ENCODE data around the gene GNL1. TPM values are rescaled to one million over a fixed set of nuclear protein-coding genes. Genes with fewer than 3 reads are reported as not detected.
A peak's percentile ranks its signal among the peaks of the same experiment; 100 is the strongest.

GNL1 gene
- total RNA-seq, 4 donors from 2014 or later = 13.5 to 34.1 (median 20.7) TPM

DNA sequence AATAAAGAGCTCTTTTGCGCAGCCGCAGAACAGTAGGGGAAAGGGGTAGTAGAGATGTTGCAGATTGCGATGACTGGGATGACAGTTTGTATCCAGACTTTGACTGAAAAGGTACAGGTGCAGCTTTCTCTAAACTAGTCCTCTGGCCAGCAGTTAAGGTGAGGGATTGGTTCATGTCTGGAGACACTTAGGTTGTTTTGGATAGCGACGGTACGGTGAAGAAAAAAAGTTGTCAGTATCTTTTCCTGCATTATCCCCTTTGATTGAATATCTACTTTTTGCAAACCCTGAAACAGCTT is 1.3 kb upstream of the GNL1 start:
- DNase-seq = no peak
- H3K27me3 ChIP-seq = no peaks in the 10 kb centered on the region
- WGBS, 2 donors (ENCODE audit: low coverage in 1 of 2) = 0 to 2% methylated on average over 2 to 6 of the region's 6 CpGs
- intact Hi-C loops (cut with DNase I; ENCODE audit: low total_unique reads) (no loop called here), in situ Hi-C loops (cut with MboI; ENCODE audit: low pct_ligation_motif_present in 1 of 4, low pct_unique_long_range_greater_than_20kb in 1 of 4, low sequenced_read_pairs in 3 of 4) (no loop called here)
- peak overlapping the region; percentile 96 to 99 (median 98) for H3K27ac ChIP-seq
- no peaks in the 10 kb centered on the region for H3K9me3 ChIP-seq
- no peak for TF ChIP-seq POLR2A (IDR thresholded peaks at IDR 0.05)
- no peak for TF ChIP-seq EP300 (IDR thresholded peaks at IDR 0.05; ENCODE audit: low read depth)
- peaks cover 0 to 14% (median 2%) of the 10 kb centered on the region in 4 donors for H3K36me3 ChIP-seq
- H3K4me3 ChIP-seq = peak overlapping the region; percentile 74 to 91 (median 84)
- peaks cover 9 to 22% (median 18%) of the 10 kb centered on the region in 4 donors for H3K4me1 ChIP-seq

- in situ Hi-C loops (cut with MboI; ENCODE audit: low pct_ligation_motif_present in 1 of 4, low pct_unique_long_range_greater_than_20kb in 1 of 4, low sequenced_read_pairs in 3 of 4) = no loop called here
- intact Hi-C loops (cut with DNase I; ENCODE audit: low total_unique reads) = no loop called here
- no peaks in the 10 kb centered on the region for H3K9me3 ChIP-seq
- H3K27ac ChIP-seq = peak within 1 kb of the TSS; percentile 96 to 99 (median 98)
- DNase-seq = peak; percentile 91
- H3K4me1 ChIP-seq = peaks cover 9 to 22% (median 18%) of the 10 kb centered on the region in 4 donors
- H3K4me3 ChIP-seq = peak within 1 kb of the TSS; percentile 74 to 91 (median 84)
- peaks cover 0 to 14% (median 0%) of the 10 kb centered on the region in 4 donors for H3K36me3 ChIP-seq
- 0 to 1% methylated on average over 15 to 42 of the region's 42 CpGs for WGBS, 2 donors (ENCODE audit: low coverage in 1 of 2)
- TF ChIP-seq, protein P1, sequence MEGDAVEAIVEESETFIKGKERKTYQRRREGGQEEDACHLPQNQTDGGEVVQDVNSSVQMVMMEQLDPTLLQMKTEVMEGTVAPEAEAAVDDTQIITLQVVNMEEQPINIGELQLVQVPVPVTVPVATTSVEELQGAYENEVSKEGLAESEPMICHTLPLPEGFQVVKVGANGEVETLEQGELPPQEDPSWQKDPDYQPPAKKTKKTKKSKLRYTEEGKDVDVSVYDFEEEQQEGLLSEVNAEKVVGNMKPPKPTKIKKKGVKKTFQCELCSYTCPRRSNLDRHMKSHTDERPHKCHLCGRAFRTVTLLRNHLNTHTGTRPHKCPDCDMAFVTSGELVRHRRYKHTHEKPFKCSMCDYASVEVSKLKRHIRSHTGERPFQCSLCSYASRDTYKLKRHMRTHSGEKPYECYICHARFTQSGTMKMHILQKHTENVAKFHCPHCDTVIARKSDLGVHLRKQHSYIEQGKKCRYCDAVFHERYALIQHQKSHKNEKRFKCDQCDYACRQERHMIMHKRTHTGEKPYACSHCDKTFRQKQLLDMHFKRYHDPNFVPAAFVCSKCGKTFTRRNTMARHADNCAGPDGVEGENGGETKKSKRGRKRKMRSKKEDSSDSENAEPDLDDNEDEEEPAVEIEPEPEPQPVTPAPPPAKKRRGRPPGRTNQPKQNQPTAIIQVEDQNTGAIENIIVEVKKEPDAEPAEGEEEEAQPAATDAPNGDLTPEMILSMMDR (IDR thresholded peaks at IDR 0.05) = no peak
- TF ChIP-seq POLR2AphosphoS5 (IDR thresholded peaks at IDR 0.05) = peak; percentile 33 to 64 (median 61)
- TF ChIP-seq EP300 (IDR thresholded peaks at IDR 0.05; ENCODE audit: low read depth) = peak; percentile 20
- peak; percentile 72 for TF ChIP-seq POLR2A (IDR thresholded peaks at IDR 0.05)
- no peaks in the 10 kb centered on the region for H3K27me3 ChIP-seq
Measured at GRCh38 chr6:30556906-30557682, 805 bp upstream of the GNL1 start, which contains the start of gene PRR3. Gene PRR3 (plus strand): TSS chr6:30557295. CDS start chr6:30557345, 50 bp downstream.

- H3K9me3 ChIP-seq = no peaks in the 10 kb centered on the region
- H3K27ac ChIP-seq = peak overlapping the region; percentile 96 to 99 (median 98)
- H3K36me3 ChIP-seq = peaks cover 0 to 19% (median 0%) of the 10 kb centered on the region in 4 donors
- DNase-seq = no peak
- TF ChIP-seq, protein P1 (IDR thresholded peaks at IDR 0.05) = no peak
- TF ChIP-seq POLR2AphosphoS5 (IDR thresholded peaks at IDR 0.05) = no peak
- TF ChIP-seq EP300 (IDR thresholded peaks at IDR 0.05; ENCODE audit: low read depth) = no peak
- TF ChIP-seq POLR2A (IDR thresholded peaks at IDR 0.05) = no peak
- no peaks in the 10 kb centered on the region for H3K27me3 ChIP-seq
- peaks cover 9 to 22% (median 18%) of the 10 kb centered on the region in 4 donors for H3K4me1 ChIP-seq
- intact Hi-C loops (cut with DNase I; ENCODE audit: low total_unique reads) = no loop called here
- peak overlapping the region; percentile 74 to 91 (median 84) for H3K4me3 ChIP-seq
- 1% methylated on average over 11 of the region's 15 CpGs; no CpG with 5 or more reads in 1 of the 2 donors for WGBS, 2 donors (ENCODE audit: low coverage in 1 of 2)
- in situ Hi-C loops (cut with MboI; ENCODE audit: low pct_ligation_motif_present in 1 of 4, low pct_unique_long_range_greater_than_20kb in 1 of 4, low sequenced_read_pairs in 3 of 4) = no loop called here
Measured at GRCh38 chr6:30555816-30556065, 548 bp downstream of the GNL1 start.

GRCh38 chr6:30554962-30555815 is 1.1 kb downstream of the GNL1 start:
- Histone ChIP-seq H3K4me1 (peaks cover 9 to 22% (median 18%) of the 10 kb centered on the region in 4 donors), H3K36me3 (peaks cover 0 to 19% (median 0%) of the 10 kb centered on the region in 4 donors), H3K4me3 (peak overlapping the region; percentile 74 to 91 (median 84)), H3K27ac (peak overlapping the region; percentile 96 to 99 (median 98)), H3K9me3 (no peaks in the 10 kb centered on the region), H3K27me3 (no peaks in the 10 kb centered on the region)
- TF ChIP-seq POLR2A (IDR thresholded peaks at IDR 0.05) (no peak), EP300 (IDR thresholded peaks at IDR 0.05; ENCODE audit: low read depth) (no peak), POLR2AphosphoS5 (IDR thresholded peaks at IDR 0.05) (no peak)
- TF ChIP-seq, protein P1 (IDR thresholded peaks at IDR 0.05) = no peak
- 14 to 83% methylated on average over 1 to 34 of the region's 34 CpGs for WGBS, 2 donors (ENCODE audit: low coverage in 1 of 2)
- in situ Hi-C loops (cut with MboI; ENCODE audit: low pct_ligation_motif_present in 1 of 4, low pct_unique_long_range_greater_than_20kb in 1 of 4, low sequenced_read_pairs in 3 of 4) = no loop called here
- intact Hi-C loops (cut with DNase I; ENCODE audit: low total_unique reads) = no loop called here
- DNase-seq = peak; percentile 55
